Stimulated activated CD4-positive, alpha-beta T cell treated with anti-CD3 and anti-CD28 coated beads, TNF-alpha, amount 100 ng/mL, for 1 hour (primary cell): ENCODE measurements around the gene TSEN54.
A peak's percentile ranks its signal among the peaks of the same experiment; 100 is the strongest.
"Not testable (repeated sequence)": the region's sequence is repeated elsewhere in the genome, so short reads cannot be mapped to it uniquely, and the experiment has no call there.

Experiments
- DNase-seq, 3 donors: peaks; one replicate each; pipeline ENCODE4 v3.0.0-alpha.2; 2020; ENCODE audit warnings: low read depth in 3 of 3, low spot score in 1 of 3

The TSEN54 gene

GRCh38 chr17:75517297-75517865 lies 1.1 kb downstream of the TSEN54 start:
- DNase-seq, result no peak

- no peak for DNase-seq
These were observed 1.9 kb downstream of the TSEN54 start for GRCh38 chr17:75518201-75518600.

DNA sequence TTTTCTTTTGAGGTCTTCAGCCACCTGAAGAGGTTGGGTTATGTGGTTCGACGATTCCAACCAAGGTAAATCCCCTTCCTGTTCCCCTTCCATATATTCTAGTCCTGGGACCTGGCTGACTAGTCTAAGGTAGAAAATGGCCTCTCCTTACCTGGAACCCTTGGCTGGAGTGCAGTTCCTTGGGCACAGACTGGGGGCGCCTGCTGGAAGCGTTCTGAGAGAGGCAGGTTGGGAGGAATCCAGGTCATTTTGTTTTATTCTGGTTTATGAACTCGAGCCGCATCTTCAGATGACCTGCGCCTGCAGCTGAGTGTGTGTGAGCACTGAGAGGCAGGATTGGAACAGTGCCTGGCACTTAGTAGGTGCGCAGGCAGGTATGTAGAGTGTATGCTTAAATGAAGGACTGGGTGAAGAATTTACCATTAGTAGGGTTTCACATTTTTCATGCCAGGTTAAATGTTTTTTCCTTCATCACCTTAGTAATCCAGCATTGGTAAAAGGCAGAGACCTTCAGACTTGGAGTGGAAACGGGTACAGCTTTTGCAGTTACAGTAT lies 2.7 kb downstream of the TSEN54 start:
- DNase-seq, result no peak

- not testable (repeated sequence) for DNase-seq
These were observed 4.1 kb downstream of the TSEN54 start for GRCh38 chr17:75520413-75520812.

- DNase-seq, result no peak
These were observed 5.0 kb downstream of the TSEN54 start for GRCh38 chr17:75521290-75521689.

DNA sequence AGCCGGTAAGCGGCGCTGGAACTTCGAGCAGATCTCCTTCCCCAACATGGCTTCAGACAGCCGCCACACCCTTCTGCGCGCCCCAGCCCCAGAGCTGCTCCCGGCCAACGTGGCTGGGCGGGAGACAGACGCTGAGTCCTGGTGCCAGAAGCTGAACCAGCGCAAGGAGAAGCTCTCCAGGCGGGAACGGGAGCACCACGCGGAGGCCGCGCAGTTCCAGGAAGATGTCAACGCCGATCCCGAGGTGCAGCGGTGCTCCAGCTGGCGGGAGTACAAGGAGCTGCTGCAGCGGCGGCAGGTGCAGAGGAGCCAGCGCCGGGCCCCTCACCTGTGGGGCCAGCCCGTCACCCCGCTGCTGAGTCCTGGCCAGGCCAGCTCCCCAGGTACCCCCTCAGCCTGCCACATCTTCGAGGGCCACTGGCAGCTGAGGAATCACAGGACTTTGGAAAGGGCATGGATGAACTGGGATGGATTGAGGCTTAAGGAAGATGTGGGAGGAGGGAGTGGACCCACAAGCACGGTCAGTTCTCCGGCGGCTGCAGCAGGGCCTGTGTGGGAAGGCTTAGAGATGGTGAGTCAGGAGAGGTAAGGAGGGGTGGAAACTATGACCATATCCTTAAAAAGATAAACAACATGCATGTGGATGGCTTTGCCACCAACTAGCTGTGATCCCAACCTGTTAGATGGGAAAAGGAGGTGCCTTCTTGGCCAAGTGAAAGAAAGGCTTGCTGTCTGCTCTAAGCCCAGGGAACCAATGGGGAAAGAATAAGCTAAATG lies 5.8 kb downstream of the TSEN54 start:
- DNase-seq, result no peak

DNA sequence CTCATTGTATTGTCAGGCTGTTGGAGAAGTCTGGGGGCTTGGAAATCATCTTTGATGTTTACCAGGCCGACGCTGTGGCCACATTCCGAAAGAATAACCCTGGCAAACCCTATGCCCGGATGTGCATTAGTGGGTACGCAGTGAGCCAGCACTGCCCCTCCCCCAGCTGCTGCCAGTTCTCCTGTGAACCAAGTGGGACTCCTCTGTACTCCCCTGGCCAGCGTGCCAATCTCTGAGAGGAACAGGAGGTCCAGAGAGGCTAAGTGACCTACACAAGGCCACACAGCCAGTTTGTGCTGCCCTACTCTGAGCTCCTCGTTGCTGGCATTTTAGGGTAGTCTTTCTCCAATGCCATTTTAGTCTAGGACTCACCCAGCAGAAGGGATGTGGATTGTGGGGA lies 7.3 kb downstream of the TSEN54 start:
- DNase-seq, result no peak

DNA sequence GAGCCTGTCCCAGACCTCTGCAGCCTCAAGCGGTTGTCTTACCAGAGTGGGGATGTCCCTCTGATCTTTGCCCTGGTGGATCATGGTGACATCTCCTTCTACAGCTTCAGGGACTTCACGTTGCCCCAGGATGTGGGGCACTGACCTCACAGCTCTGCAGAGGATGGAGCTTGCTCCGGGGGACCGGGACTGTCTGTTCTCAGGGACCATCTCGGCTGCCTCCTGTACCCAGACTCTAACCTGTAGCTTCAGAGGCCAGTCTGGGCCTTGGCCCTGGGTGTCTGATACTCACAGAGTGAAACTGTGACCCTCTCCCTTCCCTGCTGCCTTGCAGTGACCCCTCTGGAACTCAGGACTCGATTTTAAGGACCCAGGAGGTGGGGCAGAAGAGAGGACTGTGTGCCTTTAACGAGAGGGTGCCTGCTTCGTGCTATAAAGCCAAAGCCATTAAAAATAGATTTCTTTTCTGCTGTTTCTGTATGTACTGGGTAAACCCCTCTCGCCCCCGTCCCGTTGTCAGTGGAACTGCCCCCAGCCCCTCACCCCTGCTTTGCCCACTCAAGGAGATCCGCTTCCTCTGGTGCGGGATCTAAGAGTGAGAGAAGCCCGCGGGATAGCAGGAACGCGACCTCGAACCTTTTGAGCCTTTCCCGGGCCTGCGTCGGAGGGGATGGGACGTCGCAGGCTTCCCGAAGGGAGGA lies 8.1 kb downstream of the TSEN54 start:
- DNase-seq, result no peak

- DNase-seq, result peak; percentile 59 to 73 (median 66)
These were observed 8.9 kb downstream of the TSEN54 start, which contains the start of gene LLGL2 for GRCh38 chr17:75524970-75525805. TSS of gene LLGL2 (plus strand) at chr17:75525697. CDS start at chr17:75543427, 17,730 bp downstream.

GRCh38 chr17:75525806-75526554 lies 9.7 kb downstream of the TSEN54 start:
- no peak for DNase-seq

DNA sequence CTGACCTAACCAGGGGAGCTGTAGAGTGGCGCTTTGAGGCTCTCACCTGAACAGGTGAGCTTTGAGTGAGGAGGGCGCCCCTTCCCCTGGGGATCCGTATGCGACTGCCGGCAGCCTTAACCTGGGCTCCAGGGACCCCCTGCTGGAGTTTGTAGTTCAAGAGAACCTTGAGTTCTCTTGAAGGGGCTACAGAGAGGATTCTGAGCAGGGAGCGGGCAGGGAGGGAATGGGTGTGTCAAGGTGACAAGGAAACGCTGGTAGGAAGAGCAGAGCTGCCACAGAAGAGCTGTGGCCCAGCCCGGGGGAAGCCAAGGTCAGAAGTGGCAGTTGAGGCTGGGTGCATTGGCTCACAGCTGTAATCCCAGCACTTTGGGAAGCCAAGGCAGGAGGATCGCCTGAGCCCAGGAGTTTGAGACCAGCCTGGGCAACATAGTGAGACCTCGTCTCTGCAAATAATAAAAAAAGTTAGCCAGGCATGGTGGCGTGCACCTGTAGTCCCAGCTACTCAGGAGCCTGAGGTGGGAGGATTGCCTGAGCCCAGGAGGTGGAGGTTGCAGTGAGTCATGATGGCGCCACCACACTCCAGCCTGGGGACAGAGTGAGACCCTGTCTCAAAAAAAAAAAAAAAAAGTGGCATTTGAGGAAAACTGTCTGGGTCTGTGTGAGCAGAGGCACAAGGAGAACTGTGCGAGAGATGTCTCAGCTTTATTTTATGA lies 10.4 kb downstream of the TSEN54 start:
- DNase-seq, result no peak

- no peak for DNase-seq
These were observed 14.8 kb downstream of the TSEN54 start for GRCh38 chr17:75530837-75531720.

- DNase-seq, result no peak
These were observed 15.4 kb downstream of the TSEN54 start for GRCh38 chr17:75531721-75532072.

GRCh38 chr17:75535119-75535537 lies 18.8 kb downstream of the TSEN54 start:
- no peak for DNase-seq

GRCh38 chr17:75535871-75536270 lies 19.5 kb downstream of the TSEN54 start:
- no peak for DNase-seq

GRCh38 chr17:75536366-75536765 lies 20.0 kb downstream of the TSEN54 start:
- no peak for DNase-seq

DNA sequence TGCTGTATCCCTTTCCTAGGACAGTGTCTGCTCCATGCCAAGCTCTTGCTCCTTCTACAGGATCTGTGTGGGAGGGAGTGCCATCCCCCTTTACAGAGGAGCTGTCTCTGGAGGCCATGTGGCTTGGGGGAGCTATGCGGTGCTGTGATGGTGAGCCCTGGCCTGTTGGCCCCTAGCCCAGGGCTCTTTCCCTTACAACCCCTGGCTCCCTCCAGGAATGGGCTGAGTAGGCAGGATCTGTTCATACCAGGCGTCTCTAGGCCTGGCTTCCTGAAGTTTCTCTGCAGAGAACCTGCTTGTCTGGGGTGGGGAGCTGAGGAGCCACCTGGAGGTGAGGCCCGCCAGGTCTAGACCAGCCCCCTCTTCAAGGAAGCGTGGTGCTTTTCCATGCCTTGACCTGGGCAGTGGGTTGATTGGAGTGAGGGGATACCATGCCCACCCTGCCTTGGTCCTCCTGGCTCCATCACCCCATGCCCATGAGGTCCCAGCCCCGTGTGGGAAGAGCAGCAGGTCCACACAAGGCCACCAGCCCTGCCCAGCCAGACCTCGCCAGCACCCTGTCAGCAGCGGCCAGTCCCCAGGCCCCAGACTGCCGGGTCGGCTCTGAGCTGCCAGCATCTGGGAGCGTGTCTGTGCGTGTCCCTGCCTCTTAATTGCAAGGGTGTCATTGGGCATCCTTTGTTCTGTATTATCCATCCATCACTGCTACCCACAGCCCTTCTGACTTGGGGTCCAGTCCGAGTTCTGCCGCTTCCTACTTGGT lies 23.8 kb downstream of the TSEN54 start:
- no peak for DNase-seq

DNA sequence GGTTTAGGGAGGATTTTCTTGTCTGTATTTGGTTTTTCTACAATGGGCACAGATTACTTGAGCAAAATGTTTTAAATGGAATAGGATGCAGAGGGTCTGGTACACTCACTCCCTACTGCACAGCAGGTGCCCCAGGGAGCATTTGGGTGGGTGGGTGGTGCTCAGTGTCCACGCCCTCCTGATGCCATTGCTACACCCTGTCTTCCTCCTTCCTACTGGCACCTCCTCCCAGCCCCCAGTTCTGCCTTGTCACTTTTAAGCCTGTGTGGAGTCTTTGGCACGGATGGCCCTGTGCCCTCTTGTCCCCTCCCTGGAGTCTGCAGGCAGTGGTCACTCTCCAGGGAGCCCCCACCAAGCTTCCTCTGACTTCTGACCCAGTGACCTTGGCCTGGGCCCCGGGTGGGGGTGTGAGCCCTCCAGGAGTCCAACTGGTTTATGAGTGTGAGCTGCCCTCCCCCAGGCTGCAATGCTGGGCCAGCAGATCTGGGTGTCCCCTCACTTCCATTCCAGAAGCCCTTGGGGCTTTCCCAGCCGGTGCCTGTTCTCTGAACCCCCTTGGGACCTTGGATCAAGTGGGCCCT lies 24.7 kb downstream of the TSEN54 start:
- DNase-seq, result no peak
